A549 (cell line): ENCODE measurements around the gene ZGPAT. TPM values are rescaled to one million over a fixed set of nuclear protein-coding genes. Genes with fewer than 3 reads are reported as not detected.
A peak's percentile ranks its signal among the peaks of the same experiment; 100 is the strongest.
"Not testable (repeated sequence)": the region's sequence is repeated elsewhere in the genome, so short reads cannot be mapped to it uniquely, and the experiment has no call there.

ENCODE experiments used
- ATAC-seq, 2 experiments: fragments of 200-7000 bp in 1 of 2; fragments of >200 bp in 1 of 2; cut with Nextera tagmentation in 1 of 2; cut with Tn5 transposase in 1 of 2; 3 replicates each; pipeline versions ENCODE4 v1.8.0 to v1.9.1; 2018 to 2020; ENCODE audit warnings: mild to moderate bottlenecking in 1 of 2, moderate library complexity in 1 of 2
- CTCF ChIA-PET: fragments of 300-600 bp; sonication (Branson Sonifier 250); formaldehyde crosslinking; extraction: SDS; loops from one replicate; lab custom pipeline; 2021; ENCODE audit warnings: antibody characterized with exemption, inconsistent platforms; lab: Yijun Ruan, JAX
- POLR2A ChIA-PET: fragments of 350-600 bp; formaldehyde crosslinking; extraction: SDS; loops from one replicate; lab custom pipeline; 2021; ENCODE audit warnings: antibody characterized with exemption, inconsistent platforms; lab: Yijun Ruan, JAX
- DNase-seq, 2 experiments: peaks; one replicate each; pipeline versions ENCODE4 v3.0.0 to v3.0.0-alpha.2; 2011 to 2016; ENCODE audit warnings: low read depth in 1 of 2, low spot score in 1 of 2
- FAIRE-seq: peaks from 2 replicates; lab custom pipeline; 2011; peaks lifted over from hg19 to GRCh38; lab: Jason Lieb, UNC
- H3K27ac ChIP-seq, 2 experiments: fragments of >200 bp; sonication (Bioruptor Twin); formaldehyde crosslinking; 3 replicates each; pipeline ENCODE4 v1.5.1; 2016 to 2017
- H3K4me1 ChIP-seq: fragments of >200 bp; sonication (Bioruptor Twin); formaldehyde crosslinking; 3 replicates; pipeline ENCODE4 v1.6.1; 2016
- H3K4me2 ChIP-seq: fragments of >200 bp; sonication (Bioruptor Twin); formaldehyde crosslinking; 3 replicates; pipeline ENCODE4 v1.6.1; 2016
- H3K4me3 ChIP-seq: fragments of >200 bp; sonication (Bioruptor Twin); formaldehyde crosslinking; 3 replicates; pipeline ENCODE4 v1.5.1; 2016
- H3K9me3 ChIP-seq: fragments of >200 bp; sonication (Bioruptor Twin); formaldehyde crosslinking; 3 replicates; pipeline ENCODE4 v1.6.1; 2016
- CHD4 ChIP-seq: fragments of 200-600 bp; sonication (generic); IDR thresholded peaks from 2 replicates; pipeline ENCODE4 v1.6.1; 2016; ENCODE audit warnings: antibody characterized with exemption, mild to moderate bottlenecking, borderline replicate concordance
- EHF ChIP-seq: fragments of 250-450 bp; sonication (Bioruptor Pico); IDR thresholded peaks from 2 replicates; pipeline ENCODE4 v1.5.0; 2020; ENCODE audit warnings: mild to moderate bottlenecking
- EHMT2 ChIP-seq: fragments of 200-600 bp; sonication (generic); IDR thresholded peaks from 2 replicates; pipeline ENCODE4 v1.6.1; 2016; ENCODE audit warnings: antibody characterized with exemption, low read depth, mild to moderate bottlenecking, moderate library complexity
- EP300 ChIP-seq, 2 experiments: fragments of >200 bp; sonication (Bioruptor Twin); formaldehyde crosslinking; IDR thresholded peaks; 2 replicates in 1 of 2; 3 replicates in 1 of 2; pipeline ENCODE4 v1.6.1; 2016 to 2017
- FOSB ChIP-seq: fragments of 250-450 bp; sonication (Bioruptor Pico); IDR thresholded peaks from 2 replicates; pipeline ENCODE4 v1.5.0; 2020; ENCODE audit warnings: mild to moderate bottlenecking, moderate library complexity
- FOXS1 ChIP-seq: fragments of 250-450 bp; sonication (Bioruptor Pico); IDR thresholded peaks from 2 replicates; pipeline ENCODE4 v1.5.0; 2020; ENCODE audit warnings: mild to moderate bottlenecking, moderate library complexity
- HOXB5 ChIP-seq: fragments of 250-450 bp; sonication (Bioruptor Pico); IDR thresholded peaks from 2 replicates; pipeline ENCODE4 v1.5.0; 2020; ENCODE audit warnings: mild to moderate bottlenecking, moderate library complexity
- MAFK ChIP-seq: fragments of 450-650 bp; IDR thresholded peaks from 2 replicates; pipeline ENCODE4 v1.6.1; 2014; ENCODE audit not compliant: partially characterized antibody
- NR3C1 ChIP-seq: fragments of >200 bp; sonication (Bioruptor Twin); formaldehyde crosslinking; IDR thresholded peaks from 3 replicates; pipeline ENCODE4 v1.6.1; 2017
- RAD21 ChIP-seq, 2 experiments: fragments of >200 bp in 1 of 2; sonication (Bioruptor Twin) in 1 of 2; formaldehyde crosslinking in 1 of 2; IDR thresholded peaks in 1 of 2; conservative IDR thresholded peaks in 1 of 2; 2 replicates in 1 of 2; 3 replicates in 1 of 2; pipeline ENCODE4 v1.6.1; 2012 to 2018; ENCODE audit warnings: inconsistent platforms in 1 of 2
- RCOR1 ChIP-seq: fragments of 150-350 bp; IDR thresholded peaks from 2 replicates; pipeline ENCODE4 v1.6.1; 2014; ENCODE audit warnings: antibody characterized with exemption, low read length, low read depth
- RFX5 ChIP-seq: fragments of 450-650 bp; IDR thresholded peaks from 2 replicates; pipeline ENCODE4 v1.7.1; 2014; ENCODE audit warnings: antibody characterized with exemption, mild to moderate bottlenecking, moderate library complexity
- RNF2 ChIP-seq: fragments of 200-600 bp; sonication (generic); IDR thresholded peaks from 2 replicates; pipeline ENCODE4 v1.6.1; 2016; ENCODE audit warnings: low read depth, mild to moderate bottlenecking, antibody characterized with exemption, moderate library complexity, borderline replicate concordance
- TFCP2L1 ChIP-seq: fragments of 250-450 bp; sonication (Bioruptor Pico); IDR thresholded peaks from 2 replicates; pipeline ENCODE4 v1.5.0; 2021; ENCODE audit warnings: mild to moderate bottlenecking
- ZC3H11A ChIP-seq: fragments of 450-650 bp; IDR thresholded peaks from 2 replicates; pipeline ENCODE4 v1.6.1; 2014; ENCODE audit warnings: antibody characterized with exemption, mild to moderate bottlenecking
- ZFP36 ChIP-seq: fragments of 450-650 bp; IDR thresholded peaks from 2 replicates; pipeline ENCODE4 v1.6.1; 2014; ENCODE audit warnings: borderline replicate concordance; ENCODE audit not compliant: partially characterized antibody
- WGBS: methylation state at CpG from one replicate; pipeline ENCODE4 v1.1.6; 2017; ENCODE audit errors: missing lambda C conversion rate; 5-methylcytosine and 5-hydroxymethylcytosine counted together
- polyA plus RNA-seq, 4 experiments: library from polyadenylated mRNA; depleted of rRNA in 3 of 4; stranded (reverse); fragments of >200 nt; fragmentation: RNase III in 1 of 4; extraction: RNeasy Plus Mini Kit Qiagen cat#74134 plus additional on column Dnase treatment in 1 of 4; gene quantifications; 2 replicates in 3 of 4; 3 replicates in 1 of 4; pipeline ENCODE4 v1.2.3, GENCODE V29; 2011 to 2017
- TF ChIP-seq, protein P1 (sequence below): fragments of 150-350 bp; IDR thresholded peaks from 2 replicates; pipeline ENCODE4 v1.6.1; 2014; ENCODE audit warnings: low read depth, mild to moderate bottlenecking, low read length
- TF ChIP-seq, protein P2 (sequence below): fragments of >200 bp; sonication (Bioruptor Twin); formaldehyde crosslinking; IDR thresholded peaks from 3 replicates; pipeline ENCODE4 v1.6.1; 2016
- TF ChIP-seq, protein P3 (sequence below): IDR thresholded peaks from 2 replicates; pipeline ENCODE4 v1.6.1; 2012

ZGPAT gene
- polyA plus RNA-seq, 2 of the 4 experiments (the other 2 are of a cell fraction) = 9.5 to 23.9 TPM

DNA sequence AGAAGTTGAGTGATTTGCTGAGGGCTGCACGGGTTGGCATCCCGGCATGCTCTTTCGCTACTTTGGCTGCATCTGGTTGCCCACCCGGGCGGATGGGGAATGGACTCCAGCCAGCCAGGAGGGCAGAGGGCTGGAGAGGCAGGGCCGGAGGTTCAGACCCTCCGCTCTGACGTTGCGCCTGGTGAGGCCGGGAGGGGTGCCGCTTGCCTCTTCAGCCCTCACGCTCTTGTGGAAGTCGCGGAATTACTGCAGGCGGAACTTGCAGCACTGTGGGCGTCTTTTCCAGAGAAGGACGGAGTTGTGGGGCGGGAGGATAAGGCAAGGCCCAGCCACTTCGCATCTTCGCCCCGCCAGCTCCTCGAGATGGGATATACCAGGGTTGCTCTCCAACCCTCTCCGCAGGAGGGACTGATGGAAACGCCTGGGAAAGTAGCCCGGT is 49.1 kb upstream of the ZGPAT start (continued):
- TF ChIP-seq FOXS1 (CRISPR knock-in tag) = no peak

DNA sequence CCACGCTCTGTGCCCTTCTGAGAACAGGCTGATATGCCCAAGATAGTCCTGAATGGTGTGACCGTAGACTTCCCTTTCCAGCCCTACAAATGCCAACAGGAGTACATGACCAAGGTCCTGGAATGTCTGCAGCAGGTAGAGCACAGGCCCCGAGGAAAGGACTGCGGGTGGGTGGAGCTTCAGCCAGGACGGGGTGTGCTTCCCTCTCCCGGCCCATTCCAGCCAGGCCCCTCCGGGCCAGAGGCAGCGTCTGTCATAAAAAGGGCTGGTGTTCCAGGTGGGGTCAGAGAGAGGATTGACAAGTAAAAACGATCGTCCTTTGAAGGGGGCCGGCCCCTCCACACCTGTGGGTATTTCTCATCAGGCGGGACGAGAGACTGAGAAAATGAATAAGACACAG is 48.5 kb upstream of the ZGPAT start:
- Histone ChIP-seq H3K4me1 (peaks cover 6% of the 10 kb centered on the region; the same call in 2 of the 3 replicates), H3K9me3 (no peaks in the 10 kb centered on the region), H3K4me2 (peak overlapping the region; percentile 90), H3K4me3 (peak overlapping the region; percentile 74), H3K27ac (peak overlapping the region; percentile 83 to 93; a peak in 4 of 6 replicates)
- ATAC-seq (no peak), FAIRE-seq (no peak), DNase-seq (no peak)
- TF ChIP-seq EP300 (IDR thresholded peaks at IDR 0.05) = no peak
- TF ChIP-seq FOSB (CRISPR knock-in tag) = no peak
- TF ChIP-seq, protein P1, sequence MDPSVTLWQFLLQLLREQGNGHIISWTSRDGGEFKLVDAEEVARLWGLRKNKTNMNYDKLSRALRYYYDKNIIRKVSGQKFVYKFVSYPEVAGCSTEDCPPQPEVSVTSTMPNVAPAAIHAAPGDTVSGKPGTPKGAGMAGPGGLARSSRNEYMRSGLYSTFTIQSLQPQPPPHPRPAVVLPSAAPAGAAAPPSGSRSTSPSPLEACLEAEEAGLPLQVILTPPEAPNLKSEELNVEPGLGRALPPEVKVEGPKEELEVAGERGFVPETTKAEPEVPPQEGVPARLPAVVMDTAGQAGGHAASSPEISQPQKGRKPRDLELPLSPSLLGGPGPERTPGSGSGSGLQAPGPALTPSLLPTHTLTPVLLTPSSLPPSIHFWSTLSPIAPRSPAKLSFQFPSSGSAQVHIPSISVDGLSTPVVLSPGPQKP = no peak
- TF ChIP-seq TFCP2L1 (CRISPR knock-in tag) = no peak
- no peak for TF ChIP-seq CHD4
- TF ChIP-seq, protein P2, sequence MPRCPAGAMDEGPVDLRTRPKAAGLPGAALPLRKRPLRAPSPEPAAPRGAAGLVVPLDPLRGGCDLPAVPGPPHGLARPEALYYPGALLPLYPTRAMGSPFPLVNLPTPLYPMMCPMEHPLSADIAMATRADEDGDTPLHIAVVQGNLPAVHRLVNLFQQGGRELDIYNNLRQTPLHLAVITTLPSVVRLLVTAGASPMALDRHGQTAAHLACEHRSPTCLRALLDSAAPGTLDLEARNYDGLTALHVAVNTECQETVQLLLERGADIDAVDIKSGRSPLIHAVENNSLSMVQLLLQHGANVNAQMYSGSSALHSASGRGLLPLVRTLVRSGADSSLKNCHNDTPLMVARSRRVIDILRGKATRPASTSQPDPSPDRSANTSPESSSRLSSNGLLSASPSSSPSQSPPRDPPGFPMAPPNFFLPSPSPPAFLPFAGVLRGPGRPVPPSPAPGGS = no peak
- TF ChIP-seq RCOR1 = no peak
- TF ChIP-seq, protein P3, sequence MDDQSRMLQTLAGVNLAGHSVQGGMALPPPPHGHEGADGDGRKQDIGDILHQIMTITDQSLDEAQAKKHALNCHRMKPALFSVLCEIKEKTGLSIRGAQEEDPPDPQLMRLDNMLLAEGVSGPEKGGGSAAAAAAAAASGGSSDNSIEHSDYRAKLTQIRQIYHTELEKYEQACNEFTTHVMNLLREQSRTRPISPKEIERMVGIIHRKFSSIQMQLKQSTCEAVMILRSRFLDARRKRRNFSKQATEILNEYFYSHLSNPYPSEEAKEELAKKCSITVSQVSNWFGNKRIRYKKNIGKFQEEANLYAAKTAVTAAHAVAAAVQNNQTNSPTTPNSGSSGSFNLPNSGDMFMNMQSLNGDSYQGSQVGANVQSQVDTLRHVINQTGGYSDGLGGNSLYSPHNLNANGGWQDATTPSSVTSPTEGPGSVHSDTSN = no peak
- no peak for TF ChIP-seq ZFP36
- 79% methylated on average over 13 of the region's 13 CpGs for WGBS
- ChIA-PET CTCF (interaction anchor here (2.0 kb wide), 1 partner anchor 121 kb away, joined by 7 read pairs; no protein-coding TSS in a partner anchor), POLR2A (no interaction called here)

DNA sequence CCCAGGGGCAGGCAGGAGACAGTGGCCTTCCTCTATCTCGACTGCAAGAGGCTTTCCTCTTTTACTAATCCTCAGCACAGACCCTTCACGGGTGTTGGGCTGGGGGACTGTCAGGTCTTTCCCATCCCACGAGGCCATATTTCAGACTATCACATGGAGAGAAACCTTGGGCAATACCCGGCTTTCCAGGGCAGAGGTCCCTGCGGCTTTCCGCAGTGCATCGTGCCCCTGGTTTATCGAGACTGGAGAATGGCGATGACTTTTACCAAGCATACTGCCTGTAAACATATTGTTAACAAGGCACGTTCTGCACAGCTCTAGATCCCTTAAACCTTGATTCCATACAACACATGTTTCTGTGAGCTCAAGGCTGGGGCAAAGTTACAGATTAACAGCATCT is 47.7 kb upstream of the ZGPAT start:
- POLR2A ChIA-PET, H3K4me2 ChIP-seq, H3K27ac ChIP-seq, DNase-seq, H3K9me3 ChIP-seq, H3K4me3 ChIP-seq, ATAC-seq, FAIRE-seq, H3K4me1 ChIP-seq: not testable (repeated sequence)
- WGBS = 83% methylated on average over 10 of the region's 10 CpGs
- CTCF ChIA-PET = interaction anchor here (2.2 to 2.7 kb wide), 2 partner anchors 21 to 122 kb away, joined by 8 to 9 read pairs; partner anchors contain the start of gene PTK6

DNA sequence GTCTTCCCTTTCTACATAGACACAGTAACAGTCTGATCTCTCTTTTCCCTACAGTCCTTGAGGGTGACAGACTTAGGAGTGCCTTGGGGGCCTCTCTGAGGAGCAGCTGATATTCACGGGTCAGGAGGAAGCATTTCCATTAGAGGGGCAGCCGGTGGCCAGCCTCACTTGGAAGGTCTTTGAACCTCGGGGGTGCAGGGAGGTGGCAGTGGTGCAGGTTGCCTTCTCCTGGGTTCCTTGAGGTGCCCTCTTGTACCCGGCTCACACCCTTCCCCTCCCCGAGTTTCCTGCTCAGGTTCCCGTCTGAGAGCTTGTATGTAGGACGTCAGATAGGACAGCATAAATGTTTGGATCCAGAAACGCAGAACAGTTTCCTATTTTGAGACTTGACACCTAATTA is 47.2 kb upstream of the ZGPAT start:
- Histone ChIP-seq H3K9me3 (no peaks in the 10 kb centered on the region), H3K27ac (no peak overlapping the region), H3K4me1 (peaks cover 6% of the 10 kb centered on the region; the same call in 2 of the 3 replicates), H3K4me3 (no peak overlapping the region), H3K4me2 (no peak overlapping the region)
- 79% methylated on average over 8 of the region's 8 CpGs for WGBS
- CTCF ChIA-PET = interaction anchor here (2.2 to 2.7 kb wide), 2 partner anchors 20 to 123 kb away, joined by 8 to 9 read pairs; partner anchors contain the start of gene PTK6
- ATAC-seq (no peak), DNase-seq (no peak), FAIRE-seq (no peak)
- TF ChIP-seq RAD21 (conservative IDR thresholded peaks at IDR 0.05 in 1 of 2, IDR thresholded peaks at IDR 0.05 in 1 of 2) = no peak
- TF ChIP-seq RFX5 = no peak
- TF ChIP-seq MAFK = no peak
- no peak for TF ChIP-seq EHMT2
- TF ChIP-seq, protein P1 = no peak
- no peak for TF ChIP-seq RNF2
- TF ChIP-seq TFCP2L1 (CRISPR knock-in tag) = no peak
- no peak for TF ChIP-seq NR3C1
- TF ChIP-seq HOXB5 (CRISPR knock-in tag) = no peak
- TF ChIP-seq ZC3H11A = no peak
- no peak for TF ChIP-seq EHF (CRISPR knock-in tag)
- TF ChIP-seq ZFP36 = no peak
- POLR2A ChIA-PET = no interaction called here
